Loucy (cell line): ENCODE results near the gene MNT.

Experiments
- H2AFZ ChIP-seq: fragments of 200-600 bp; sonication (generic); 2 replicates; pipeline ENCODE4 v1.6.0; 2016; ENCODE audit warnings: antibody characterized with exemption, mild to moderate bottlenecking, low read length, moderate library complexity
- H3F3A ChIP-seq: fragments of 200-600 bp; 2 replicates; pipeline ENCODE4 v1.6.0; 2016; ENCODE audit warnings: antibody characterized with exemption, low read depth, mild to moderate bottlenecking
- H3K27me3 ChIP-seq: fragments of 200-600 bp; sonication (generic); 2 replicates; pipeline ENCODE4 v1.6.1; 2014; ENCODE audit warnings: low read length, mild to moderate bottlenecking; ENCODE audit not compliant: insufficient read depth, poor library complexity, severe bottlenecking
- H3K36me3 ChIP-seq: fragments of 200-600 bp; sonication (generic); 2 replicates; pipeline ENCODE4 v1.6.1; 2016; ENCODE audit warnings: low read length; ENCODE audit not compliant: insufficient read depth
- H3K4me1 ChIP-seq: fragments of 200-600 bp; sonication (generic); 2 replicates; pipeline ENCODE4 v1.5.1; 2014; ENCODE audit warnings: low read length, mild to moderate bottlenecking; ENCODE audit not compliant: insufficient read depth, poor library complexity, severe bottlenecking
- H3K4me2 ChIP-seq: fragments of 200-600 bp; sonication (generic); 2 replicates; pipeline ENCODE4 v1.6.0; 2014; ENCODE audit warnings: antibody characterized with exemption, low read length, low read depth, mild to moderate bottlenecking; ENCODE audit not compliant: poor library complexity, severe bottlenecking
- H3K4me3 ChIP-seq: fragments of 200-600 bp; sonication (generic); 2 replicates; pipeline ENCODE4 v1.5.1; 2014; ENCODE audit warnings: low read length, mild to moderate bottlenecking, mixed read lengths; ENCODE audit not compliant: poor library complexity, severe bottlenecking
- H3K79me2 ChIP-seq: fragments of 200-600 bp; sonication (generic); 2 replicates; pipeline ENCODE4 v1.6.1; 2014; ENCODE audit warnings: low read length; ENCODE audit not compliant: insufficient read depth
- H3K9ac ChIP-seq: fragments of 200-600 bp; sonication (generic); 2 replicates; pipeline ENCODE4 v1.6.0; 2014; ENCODE audit warnings: mild to moderate bottlenecking, low read depth, low read length, moderate library complexity; ENCODE audit not compliant: poor library complexity, severe bottlenecking
- H3K9me2 ChIP-seq: fragments of 200-600 bp; sonication (generic); replicated peaks from 2 replicates; pipeline ENCODE4 v1.6.1; 2016; ENCODE audit warnings: low read depth, low read length, mixed read lengths
- H3K9me3 ChIP-seq: fragments of 200-600 bp; sonication (generic); 2 replicates; pipeline ENCODE4 v1.6.1; 2014; ENCODE audit warnings: mild to moderate bottlenecking, antibody characterized with exemption, low read length, low read depth; ENCODE audit not compliant: insufficient read depth
- H4K20me1 ChIP-seq: fragments of 200-600 bp; sonication (generic); 2 replicates; pipeline ENCODE4 v1.6.0; 2014; ENCODE audit warnings: antibody characterized with exemption, low read length, mild to moderate bottlenecking; ENCODE audit not compliant: insufficient read depth, poor library complexity, severe bottlenecking
- EZH2phosphoT487 ChIP-seq: fragments of 200-600 bp; IDR thresholded peaks from 2 replicates; pipeline ENCODE4 v1.6.1; 2018; ENCODE audit warnings: antibody characterized with exemption, mild to moderate bottlenecking, moderate library complexity, borderline replicate concordance
- TF ChIP-seq, protein P1 (sequence below): fragments of 200-600 bp; sonication (generic); conservative IDR thresholded peaks from 2 replicates; pipeline ENCODE4 v1.5.1; 2014; ENCODE audit warnings: mild to moderate bottlenecking, antibody characterized with exemption, low read length

The MNT gene

GRCh38 chr17:2445638-2446037 is 44.8 kb upstream of the MNT start:
- TF ChIP-seq, protein P1, sequence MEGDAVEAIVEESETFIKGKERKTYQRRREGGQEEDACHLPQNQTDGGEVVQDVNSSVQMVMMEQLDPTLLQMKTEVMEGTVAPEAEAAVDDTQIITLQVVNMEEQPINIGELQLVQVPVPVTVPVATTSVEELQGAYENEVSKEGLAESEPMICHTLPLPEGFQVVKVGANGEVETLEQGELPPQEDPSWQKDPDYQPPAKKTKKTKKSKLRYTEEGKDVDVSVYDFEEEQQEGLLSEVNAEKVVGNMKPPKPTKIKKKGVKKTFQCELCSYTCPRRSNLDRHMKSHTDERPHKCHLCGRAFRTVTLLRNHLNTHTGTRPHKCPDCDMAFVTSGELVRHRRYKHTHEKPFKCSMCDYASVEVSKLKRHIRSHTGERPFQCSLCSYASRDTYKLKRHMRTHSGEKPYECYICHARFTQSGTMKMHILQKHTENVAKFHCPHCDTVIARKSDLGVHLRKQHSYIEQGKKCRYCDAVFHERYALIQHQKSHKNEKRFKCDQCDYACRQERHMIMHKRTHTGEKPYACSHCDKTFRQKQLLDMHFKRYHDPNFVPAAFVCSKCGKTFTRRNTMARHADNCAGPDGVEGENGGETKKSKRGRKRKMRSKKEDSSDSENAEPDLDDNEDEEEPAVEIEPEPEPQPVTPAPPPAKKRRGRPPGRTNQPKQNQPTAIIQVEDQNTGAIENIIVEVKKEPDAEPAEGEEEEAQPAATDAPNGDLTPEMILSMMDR = no peak
- no peak for TF ChIP-seq EZH2phosphoT487
- Histone ChIP-seq H3K9me3 (peaks cover 5% of the 10 kb centered on the region; the same call in 1 of the 2 replicates), H3K4me1 (no peaks in the 10 kb centered on the region), H3K9me2 (no peaks in the 10 kb centered on the region), H3K36me3 (peaks cover 6% of the 10 kb centered on the region; the same call in 1 of the 2 replicates), H4K20me1 (no peaks in the 10 kb centered on the region), H3K4me2 (no peak overlapping the region), H2AFZ (no peak overlapping the region), H3F3A (no peaks in the 10 kb centered on the region), H3K79me2 (no peaks in the 10 kb centered on the region), H3K9ac (no peak overlapping the region), H3K4me3 (no peak overlapping the region), H3K27me3 (no peaks in the 10 kb centered on the region)

- Histone ChIP-seq H3K4me1 (no peaks in the 10 kb centered on the region), H3K27me3 (no peaks in the 10 kb centered on the region), H3K36me3 (peaks cover 10% of the 10 kb centered on the region; the same call in 1 of the 2 replicates), H3F3A (no peaks in the 10 kb centered on the region), H3K79me2 (no peaks in the 10 kb centered on the region), H2AFZ (no peak overlapping the region), H3K4me2 (no peak overlapping the region), H4K20me1 (no peaks in the 10 kb centered on the region), H3K9ac (no peak overlapping the region), H3K4me3 (no peak overlapping the region), H3K9me3 (peaks cover 5% of the 10 kb centered on the region; the same call in 1 of the 2 replicates), H3K9me2 (no peaks in the 10 kb centered on the region)
- TF ChIP-seq EZH2phosphoT487 = no peak
- TF ChIP-seq, protein P1 = no peak
These were observed 43.5 kb upstream of the MNT start for GRCh38 chr17:2444382-2444781.

- TF ChIP-seq, protein P1 = no peak
- no peak for TF ChIP-seq EZH2phosphoT487
- Histone ChIP-seq H3K9me2 (no peaks in the 10 kb centered on the region), H3K9me3 (peaks cover 5% of the 10 kb centered on the region; the same call in 1 of the 2 replicates), H2AFZ (no peak overlapping the region), H4K20me1 (no peaks in the 10 kb centered on the region), H3K27me3 (no peaks in the 10 kb centered on the region), H3K79me2 (no peaks in the 10 kb centered on the region), H3K4me1 (no peaks in the 10 kb centered on the region), H3K4me3 (no peak overlapping the region), H3K9ac (no peak overlapping the region), H3K36me3 (peaks cover 24% of the 10 kb centered on the region; the same call in 1 of the 2 replicates), H3F3A (no peaks in the 10 kb centered on the region), H3K4me2 (no peak overlapping the region)
These were observed 41.3 kb upstream of the MNT start for GRCh38 chr17:2442166-2442565.
